DND-41 (cell line): ENCODE data around the gene DDRGK1.

Experiments used
- ATAC-seq: fragments of 200-7000 bp; cut with Tn5 transposase; 3 replicates; pipeline ENCODE4 v1.9.1; 2021; ENCODE audit warnings: low read depth; ENCODE audit not compliant: insufficient read depth
- DNase-seq: peaks from one replicate; pipeline ENCODE4 v3.0.0-alpha.2; 2020
- H2AFZ ChIP-seq: 2 replicates; pipeline ENCODE4 v1.6.0; 2012; ENCODE audit warnings: low read depth, low read length
- H3K27ac ChIP-seq: 2 replicates; pipeline ENCODE4 v1.5.1; 2012; ENCODE audit warnings: low read length, inconsistent platforms
- H3K27me3 ChIP-seq: fragments of 200-600 bp; sonication (generic); 2 replicates; pipeline ENCODE4 v1.6.0; 2012; ENCODE audit warnings: low read length, mild to moderate bottlenecking, inconsistent platforms; ENCODE audit not compliant: insufficient read depth, poor library complexity
- H3K36me3 ChIP-seq: 2 replicates; pipeline ENCODE4 v1.5.1; 2012; ENCODE audit warnings: low read length, inconsistent platforms; ENCODE audit not compliant: insufficient read depth
- H3K4me1 ChIP-seq: 2 replicates; pipeline ENCODE4 v1.5.1; 2012; ENCODE audit warnings: mild to moderate bottlenecking, low read length; ENCODE audit not compliant: insufficient read depth
- H3K4me2 ChIP-seq: 2 replicates; pipeline ENCODE4 v1.6.0; 2012; ENCODE audit warnings: mild to moderate bottlenecking, moderate library complexity, low read length, inconsistent platforms; ENCODE audit not compliant: insufficient read depth
- H3K4me3 ChIP-seq, 2 experiments: fragments of 200-600 bp in 1 of 2; shearing (Covaris generic) in 1 of 2; 2 replicates each; pipeline ENCODE4 v1.5.1; 2012 to 2016; ENCODE audit warnings: inconsistent platforms in 2 of 2, low read length in 2 of 2, mild to moderate bottlenecking in 2 of 2, low read depth in 1 of 2, moderate library complexity in 1 of 2
- H3K79me2 ChIP-seq: 2 replicates; pipeline ENCODE4 v1.6.0; 2012; ENCODE audit warnings: low read length, inconsistent platforms; ENCODE audit not compliant: insufficient read depth
- H3K9ac ChIP-seq: 2 replicates; pipeline ENCODE4 v1.6.0; 2012; ENCODE audit warnings: low read depth, mild to moderate bottlenecking, inconsistent platforms, low read length, moderate library complexity
- H3K9me3 ChIP-seq: 2 replicates; pipeline ENCODE4 v1.5.1; 2012; ENCODE audit warnings: low read length, moderate library complexity, mild to moderate bottlenecking, inconsistent platforms; ENCODE audit not compliant: insufficient read depth, severe bottlenecking
- H4K20me1 ChIP-seq: 2 replicates; pipeline ENCODE4 v1.6.0; 2012; ENCODE audit warnings: low read length; ENCODE audit not compliant: insufficient read depth
- CTCF ChIP-seq: IDR thresholded peaks from 2 replicates; pipeline ENCODE4 v1.5.1; 2012; ENCODE audit warnings: borderline replicate concordance, low read length, moderate library complexity, mild to moderate bottlenecking; ENCODE audit not compliant: poor library complexity, severe bottlenecking; ENCODE audit errors: extremely low read depth
- EZH2 ChIP-seq: IDR thresholded peaks from 3 replicates; pipeline ENCODE4 v1.6.1; 2012; ENCODE audit warnings: borderline replicate concordance, low read depth, mild to moderate bottlenecking, moderate library complexity, low read length, inconsistent platforms; ENCODE audit not compliant: severe bottlenecking

The DDRGK1 gene

GRCh38 chr20:3168079-3168828, 36.2 kb downstream of the DDRGK1 start:
- no peak for TF ChIP-seq CTCF
- no peak for TF ChIP-seq EZH2
- H3K36me3 ChIP-seq: no peaks in the 10 kb centered on the region
- H3K4me1 ChIP-seq: peaks cover 6% of the 10 kb centered on the region
- no peak overlapping the region for H2AFZ ChIP-seq
- peaks cover 6% of the 10 kb centered on the region for H3K27me3 ChIP-seq
- no peak overlapping the region for H3K27ac ChIP-seq
- H4K20me1 ChIP-seq: peaks cover 8% of the 10 kb centered on the region
- H3K4me2 ChIP-seq: no peak overlapping the region
- no peak overlapping the region for H3K9ac ChIP-seq
- no peak for DNase-seq
- ATAC-seq: no peak
- no peaks in the 10 kb centered on the region for H3K79me2 ChIP-seq
- no peak overlapping the region for H3K4me3 ChIP-seq
- no peaks in the 10 kb centered on the region for H3K9me3 ChIP-seq

DNA sequence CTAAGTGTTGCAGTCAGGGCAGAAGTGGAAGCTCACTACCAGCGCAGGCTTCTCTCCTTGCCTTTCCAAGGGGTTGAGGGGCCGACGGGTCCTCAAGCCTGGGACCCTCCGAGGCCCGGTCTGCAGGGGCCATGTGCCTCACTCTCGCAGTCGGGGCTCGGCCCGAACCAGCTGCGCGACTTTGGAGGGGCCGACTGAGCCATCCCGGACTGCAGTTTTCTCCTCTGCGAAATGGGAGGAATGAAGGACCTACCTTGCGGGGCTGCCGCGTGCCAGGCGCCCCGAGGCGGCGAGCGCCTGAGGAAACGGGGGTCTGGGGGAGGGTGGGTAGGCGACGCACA, 36.8 kb downstream of the DDRGK1 start:
- H3K79me2 ChIP-seq: no peaks in the 10 kb centered on the region
- no peak overlapping the region for H3K4me2 ChIP-seq
- no peak overlapping the region for H3K9ac ChIP-seq
- H3K4me1 ChIP-seq: peaks cover 3% of the 10 kb centered on the region
- H2AFZ ChIP-seq: no peak overlapping the region
- no peak for ATAC-seq
- no peaks in the 10 kb centered on the region for H3K9me3 ChIP-seq
- no peak for TF ChIP-seq EZH2
- no peak for TF ChIP-seq CTCF
- no peak overlapping the region for H3K4me3 ChIP-seq
- no peak for DNase-seq
- H3K36me3 ChIP-seq: no peaks in the 10 kb centered on the region
- peaks cover 6% of the 10 kb centered on the region for H3K27me3 ChIP-seq
- H3K27ac ChIP-seq: no peak overlapping the region
- peaks cover 7% of the 10 kb centered on the region for H4K20me1 ChIP-seq

DNA sequence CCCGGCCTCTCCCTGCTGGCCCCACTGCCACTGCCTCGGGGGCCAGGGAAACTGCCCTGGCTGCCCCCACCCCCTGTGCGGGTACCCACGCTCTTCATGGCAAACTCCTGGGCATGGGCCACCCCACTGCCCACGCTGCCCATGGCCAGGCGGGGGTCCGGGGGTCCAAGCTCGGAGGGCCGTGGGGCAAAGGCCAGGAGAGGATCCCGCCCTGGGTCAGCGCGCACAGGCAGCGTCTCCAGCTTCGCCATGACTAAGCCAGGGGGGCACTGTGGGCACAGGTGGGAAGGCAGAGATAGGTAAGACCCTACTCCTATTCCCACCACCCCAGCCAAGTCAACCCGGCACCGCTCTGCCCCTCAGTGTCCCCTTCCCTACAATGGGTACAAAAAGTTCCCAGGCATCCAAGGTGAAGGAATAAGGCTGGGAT, 37.6 kb downstream of the DDRGK1 start:
- no peaks in the 10 kb centered on the region for H3K4me1 ChIP-seq
- no peak overlapping the region for H3K27ac ChIP-seq
- TF ChIP-seq EZH2 (no peak), CTCF (no peak)
- no peak overlapping the region for H2AFZ ChIP-seq
- no peaks in the 10 kb centered on the region for H3K36me3 ChIP-seq
- DNase-seq (no peak), ATAC-seq (no peak)
- no peak overlapping the region for H3K9ac ChIP-seq
- no peak overlapping the region for H3K4me3 ChIP-seq
- H4K20me1 ChIP-seq: peaks cover 3% of the 10 kb centered on the region; the same call in 1 of the 2 replicates
- H3K9me3 ChIP-seq: no peaks in the 10 kb centered on the region
- H3K27me3 ChIP-seq: peaks cover 3% of the 10 kb centered on the region
- no peaks in the 10 kb centered on the region for H3K79me2 ChIP-seq
- H3K4me2 ChIP-seq: no peak overlapping the region
